GM18907 (cell line): ENCODE measurements around the gene PPFIA2.
"Not testable (repeated sequence)": the region's sequence is repeated elsewhere in the genome, so short reads cannot be mapped to it uniquely, and the experiment has no call there.

ENCODE experiments used
- ATAC-seq: cut with Tn5 transposase; IDR thresholded peaks from one replicate; pipeline ENCODE4 v1.9.1; 2021; ENCODE audit warnings: mild to moderate bottlenecking, moderate library complexity; ENCODE audit not compliant: unreplicated experiment

The PPFIA2 gene

GRCh38 chr12:81222846-81223592, 536.1 kb downstream of the PPFIA2 start:
- ATAC-seq, result no peak

GRCh38 chr12:81221681-81222080, 537.5 kb downstream of the PPFIA2 start:
- no peak for ATAC-seq

- no peak for ATAC-seq
Measured at GRCh38 chr12:81216739-81217138, 542.4 kb downstream of the PPFIA2 start.

GRCh38 chr12:81212996-81213696, 546.0 kb downstream of the PPFIA2 start:
- no peak for ATAC-seq

GRCh38 chr12:81211306-81211705, 547.8 kb downstream of the PPFIA2 start:
- no peak for ATAC-seq

- not testable (repeated sequence) for ATAC-seq
Measured at GRCh38 chr12:81209772-81210225, 549.4 kb downstream of the PPFIA2 start.

GRCh38 chr12:81209012-81209411, 550.1 kb downstream of the PPFIA2 start:
- no peak for ATAC-seq

GRCh38 chr12:81208187-81208911, 550.8 kb downstream of the PPFIA2 start:
- ATAC-seq, result no peak
